ENCODE data around the gene LAMC1.
A peak's percentile ranks its signal among the peaks of the same experiment; 100 is the strongest.
"Not testable (repeated sequence)": the region's sequence is repeated elsewhere in the genome, so short reads cannot be mapped to it uniquely, and the experiment has no call there.

LAMC1 gene

DNA sequence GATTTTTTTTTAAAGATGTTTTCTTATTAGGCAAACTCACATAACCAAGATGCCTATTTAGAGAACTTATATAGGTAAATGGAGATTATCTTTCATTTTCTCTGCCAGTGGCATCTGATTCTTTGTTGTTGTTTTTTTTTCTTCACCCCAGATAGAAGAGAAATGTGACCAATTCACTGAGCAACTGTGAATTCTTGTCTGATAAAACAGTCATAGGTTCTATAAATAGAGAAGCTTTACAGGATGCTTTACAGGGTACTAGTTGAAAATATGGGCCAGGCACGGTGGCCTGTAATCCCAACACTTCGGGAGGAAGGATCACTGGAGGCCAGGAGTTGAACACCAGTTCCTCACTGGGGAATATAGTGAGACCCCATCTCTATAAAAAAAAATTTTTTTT is 112.1 kb downstream of the LAMC1 start:
- DNase-seq (ENCODE audit: low read depth, low spot score) = no peak
- no peak overlapping the region for H3K4me3 ChIP-seq (ENCODE audit: low read length)

- DNase-seq (ENCODE audit: low read depth, low spot score) = no peak
- no peak overlapping the region for H3K4me3 ChIP-seq (ENCODE audit: low read length)
Observed at GRCh38 chr1:183137782-183138181, 114.6 kb downstream of the LAMC1 start.

GRCh38 chr1:183138301-183138700 is 115.1 kb downstream of the LAMC1 start:
- no peak for DNase-seq (ENCODE audit: low read depth, low spot score)
- H3K4me3 ChIP-seq (ENCODE audit: low read length) = no peak overlapping the region

DNA sequence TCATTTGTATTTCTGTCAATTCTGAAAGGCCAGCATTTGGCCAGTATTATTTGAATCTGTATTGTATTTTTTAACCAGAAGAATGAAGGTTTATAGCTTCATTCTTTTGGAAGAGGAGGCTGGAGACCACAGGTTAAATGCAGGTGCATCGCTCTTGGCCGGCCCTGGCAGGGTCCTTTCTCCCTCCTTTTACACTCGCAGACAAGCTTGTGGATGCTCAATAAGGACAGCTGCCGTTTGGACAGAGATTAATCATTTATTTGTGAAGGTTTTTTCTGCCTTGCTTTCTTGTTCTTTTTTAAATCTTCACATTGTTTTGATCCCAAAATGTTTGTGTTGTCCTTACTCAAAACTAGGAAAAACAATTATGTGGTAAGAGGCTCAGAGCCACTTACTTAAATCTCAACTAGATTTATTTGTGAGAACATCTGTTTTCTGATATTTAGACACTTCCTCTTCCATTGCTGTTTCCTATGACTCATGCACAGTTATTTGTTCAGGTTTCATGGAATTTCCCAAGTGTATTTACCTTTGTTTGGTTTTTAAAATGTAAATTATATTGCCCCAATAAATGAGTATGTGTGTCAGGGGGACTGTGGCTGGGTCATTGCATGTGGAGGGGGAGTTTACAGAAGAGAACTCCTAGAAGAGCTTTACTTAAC is 116.2 kb downstream of the LAMC1 start:
- DNase-seq (ENCODE audit: low read depth, low spot score) = no peak
- H3K4me3 ChIP-seq (ENCODE audit: low read length) = no peak overlapping the region

- H3K4me3 ChIP-seq (ENCODE audit: low read length) = no peak overlapping the region
- no peak for DNase-seq (ENCODE audit: low read depth, low spot score)
Observed at GRCh38 chr1:183140633-183141032, 117.4 kb downstream of the LAMC1 start.

- no peak for DNase-seq (ENCODE audit: low read depth, low spot score)
- no peak overlapping the region for H3K4me3 ChIP-seq (ENCODE audit: low read length)
Observed at GRCh38 chr1:183142171-183142570, 119.0 kb downstream of the LAMC1 start.

DNA sequence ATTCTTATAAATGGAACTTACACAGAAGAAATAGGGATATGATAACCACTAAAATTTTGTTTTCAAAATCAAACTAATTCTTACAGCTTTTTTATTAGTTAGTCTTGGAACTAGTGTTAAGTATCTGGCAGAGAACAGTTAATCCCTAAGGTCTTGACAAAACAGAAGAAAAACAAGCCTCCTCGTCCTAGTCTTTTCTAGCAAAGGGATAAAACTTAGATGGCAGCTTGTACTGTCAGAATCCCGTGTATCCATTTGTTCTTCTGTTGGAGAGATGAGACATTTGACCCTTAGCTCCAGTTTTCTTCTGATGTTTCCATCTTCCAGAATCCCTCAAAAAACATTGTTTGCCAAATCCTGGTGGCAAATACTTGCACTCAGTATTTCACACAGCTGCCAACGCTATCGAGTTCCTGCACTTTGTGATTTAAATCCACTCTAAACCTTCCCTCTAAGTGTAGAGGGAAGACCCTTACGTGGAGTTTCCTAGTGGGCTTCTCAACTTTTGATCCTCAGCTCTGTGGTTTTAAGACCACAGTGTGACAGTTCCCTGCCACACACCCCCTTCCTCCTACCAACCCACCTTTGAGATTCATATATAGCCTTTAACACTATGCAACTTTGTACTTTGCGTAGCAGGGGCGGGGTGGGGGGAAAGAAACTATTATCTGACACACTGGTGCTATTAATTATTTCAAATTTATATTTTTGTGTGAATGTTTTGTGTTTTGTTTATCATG is 120.5 kb downstream of the LAMC1 start:
- DNase-seq (ENCODE audit: low read depth, low spot score) = peak; percentile 75
- H3K4me3 ChIP-seq (ENCODE audit: low read length) = no peak overlapping the region

- no peak overlapping the region for H3K4me3 ChIP-seq (ENCODE audit: low read length)
- DNase-seq (ENCODE audit: low read depth, low spot score) = peak; percentile 46
Observed at GRCh38 chr1:183144752-183145151, 121.5 kb downstream of the LAMC1 start.

DNA sequence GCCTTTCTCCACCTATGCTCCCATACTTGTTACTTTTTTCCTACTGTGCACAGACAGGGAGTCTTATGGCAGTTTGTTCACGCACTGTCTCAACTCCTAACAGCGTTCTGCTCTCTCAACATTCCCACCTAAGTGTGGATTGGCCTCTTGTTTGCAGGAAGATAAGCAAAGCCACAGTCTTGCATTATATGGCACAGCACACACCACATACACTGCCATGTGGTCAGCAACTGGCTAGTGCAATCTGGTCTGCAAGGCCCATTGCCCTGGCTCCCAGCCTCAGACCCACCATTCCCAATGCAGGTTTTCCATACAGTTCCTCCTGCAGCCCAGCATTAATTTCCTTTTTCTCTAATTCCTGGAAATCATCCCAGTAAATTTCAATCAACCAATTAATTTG is 124.5 kb downstream of the LAMC1 start:
- no peak for DNase-seq (ENCODE audit: low read depth, low spot score)
- no peak overlapping the region for H3K4me3 ChIP-seq (ENCODE audit: low read length)

DNA sequence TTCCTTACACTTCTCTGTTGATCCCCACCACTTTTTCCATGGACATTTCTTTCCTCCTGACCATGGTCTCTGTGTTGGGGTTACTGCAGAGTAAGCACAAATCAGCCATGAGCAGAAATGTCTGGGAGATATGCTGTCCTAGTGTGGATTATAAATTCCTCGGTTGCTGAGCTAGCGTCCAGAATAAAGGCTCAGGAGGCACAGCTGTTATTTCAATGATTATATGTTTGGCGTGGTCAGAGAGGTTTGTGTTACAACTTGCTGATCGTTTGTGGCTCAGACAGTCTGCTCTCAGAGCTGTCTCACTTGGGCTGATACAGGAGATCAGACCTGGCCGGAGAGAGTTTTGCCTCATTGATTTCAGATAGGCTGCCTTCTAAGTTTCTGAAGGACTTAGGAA is 125.4 kb downstream of the LAMC1 start:
- no peak overlapping the region for H3K4me3 ChIP-seq (ENCODE audit: low read length)
- DNase-seq (ENCODE audit: low read depth, low spot score) = no peak

DNA sequence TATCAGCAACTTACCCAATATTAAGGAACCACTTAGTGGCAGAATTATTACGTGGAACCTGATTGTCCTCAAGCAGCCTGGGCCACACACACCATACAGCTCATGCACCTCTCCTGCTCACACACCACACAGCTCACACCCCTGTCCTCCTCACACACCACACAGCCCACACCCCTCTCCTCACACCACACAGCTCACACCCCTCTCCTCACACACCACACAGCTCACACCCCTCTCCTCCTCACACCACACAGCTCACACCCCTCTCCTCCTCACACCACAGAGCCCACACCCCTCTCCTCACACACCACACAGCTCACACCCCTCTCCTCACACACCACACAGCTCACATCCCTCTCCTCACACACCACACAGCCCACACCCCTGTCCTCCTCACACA is 126.1 kb downstream of the LAMC1 start:
- DNase-seq (ENCODE audit: low read depth, low spot score) = no peak
- no peak overlapping the region for H3K4me3 ChIP-seq (ENCODE audit: low read length)

- not testable (repeated sequence) for H3K4me3 ChIP-seq (ENCODE audit: low read length); DNase-seq (ENCODE audit: low read depth, low spot score)
Observed at GRCh38 chr1:183150032-183150431, 126.8 kb downstream of the LAMC1 start.

GRCh38 chr1:183150445-183150844 is 127.2 kb downstream of the LAMC1 start:
- H3K4me3 ChIP-seq (ENCODE audit: low read length) = no peak overlapping the region
- no peak for DNase-seq (ENCODE audit: low read depth, low spot score)

- no peak for DNase-seq (ENCODE audit: low read depth, low spot score)
Observed at GRCh38 chr1:183152180-183152579, 129.0 kb downstream of the LAMC1 start.

GRCh38 chr1:183155939-183156338 is 132.7 kb downstream of the LAMC1 start:
- DNase-seq (ENCODE audit: low read depth, low spot score) = no peak
- H3K4me3 ChIP-seq (ENCODE audit: low read length) = no peak overlapping the region

More at GRCh38 chr1:183152180-183152579, 129.0 kb downstream of the LAMC1 start:
- H3K4me3 ChIP-seq (ENCODE audit: low read length) = no peak overlapping the region

GRCh38 chr1:183159960-183160359 is 136.7 kb downstream of the LAMC1 start:
- no peak for DNase-seq (ENCODE audit: low read depth, low spot score)
- H3K4me3 ChIP-seq (ENCODE audit: low read length) = no peak overlapping the region

DNA sequence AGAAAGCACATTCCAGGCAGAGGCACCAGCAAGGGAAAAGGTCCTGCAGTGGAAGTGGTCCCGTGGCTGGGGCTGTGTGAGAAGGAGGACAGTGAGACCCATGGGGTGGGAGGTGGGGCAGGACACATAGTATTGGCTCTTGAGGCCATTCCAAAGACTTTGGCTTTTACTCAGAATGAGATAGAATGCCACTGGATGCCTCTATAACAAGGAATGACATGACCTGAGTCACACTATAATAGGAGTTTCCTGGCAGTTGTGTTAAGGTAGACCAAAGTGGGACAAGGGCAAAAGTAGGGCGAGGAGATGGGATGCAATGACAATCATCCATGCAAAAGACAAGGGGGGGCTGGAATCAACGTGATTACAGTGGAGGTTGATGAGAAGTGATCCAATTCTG is 138.2 kb downstream of the LAMC1 start:
- no peak for DNase-seq (ENCODE audit: low read depth, low spot score)
- no peak overlapping the region for H3K4me3 ChIP-seq (ENCODE audit: low read length)

DNA sequence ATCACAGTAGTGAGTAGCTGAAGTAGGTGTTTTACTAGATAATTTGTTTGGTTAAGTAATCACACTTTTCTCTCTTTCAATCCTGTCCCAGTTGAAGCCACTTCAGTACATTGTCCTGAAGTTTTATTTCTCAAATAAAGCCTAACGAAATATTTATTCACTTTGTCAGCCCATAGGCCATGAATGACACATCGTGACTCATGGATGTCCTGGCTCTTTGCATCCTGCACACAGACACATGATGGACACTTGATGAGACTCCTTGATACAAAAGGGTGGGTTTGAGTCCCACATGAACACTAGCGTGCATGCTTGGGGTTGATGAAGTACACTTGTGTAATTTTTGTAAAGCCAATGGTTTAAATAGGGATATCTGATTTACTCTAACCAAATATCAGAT is 140.1 kb downstream of the LAMC1 start:
- no peak overlapping the region for H3K4me3 ChIP-seq (ENCODE audit: low read length)
- no peak for DNase-seq (ENCODE audit: low read depth, low spot score)

DNA sequence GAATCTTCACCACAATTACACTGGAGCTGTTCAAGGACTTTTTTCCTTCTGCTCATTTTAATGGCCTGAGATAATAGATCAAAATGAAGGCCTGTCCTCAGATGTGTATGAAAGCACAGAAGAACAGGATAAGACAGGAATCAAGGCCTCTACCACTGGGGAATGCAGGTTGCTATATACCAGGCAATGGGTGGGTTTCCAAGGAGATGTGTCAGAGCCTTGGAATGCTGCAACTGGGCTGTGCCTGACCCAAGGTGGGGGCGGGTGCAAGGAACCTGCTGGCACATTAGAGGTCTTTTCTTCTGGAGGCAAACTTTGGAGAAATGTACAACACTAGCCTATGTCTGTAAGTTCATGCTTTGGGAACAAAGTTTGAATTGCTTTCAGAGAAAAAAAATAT is 141.1 kb downstream of the LAMC1 start:
- DNase-seq (ENCODE audit: low read depth, low spot score) = no peak
- H3K4me3 ChIP-seq (ENCODE audit: low read length) = no peak overlapping the region

- H3K4me3 ChIP-seq (ENCODE audit: low read length) = no peak overlapping the region
- DNase-seq (ENCODE audit: low read depth, low spot score) = no peak
Observed at GRCh38 chr1:183164963-183165362, 141.7 kb downstream of the LAMC1 start.

DNA sequence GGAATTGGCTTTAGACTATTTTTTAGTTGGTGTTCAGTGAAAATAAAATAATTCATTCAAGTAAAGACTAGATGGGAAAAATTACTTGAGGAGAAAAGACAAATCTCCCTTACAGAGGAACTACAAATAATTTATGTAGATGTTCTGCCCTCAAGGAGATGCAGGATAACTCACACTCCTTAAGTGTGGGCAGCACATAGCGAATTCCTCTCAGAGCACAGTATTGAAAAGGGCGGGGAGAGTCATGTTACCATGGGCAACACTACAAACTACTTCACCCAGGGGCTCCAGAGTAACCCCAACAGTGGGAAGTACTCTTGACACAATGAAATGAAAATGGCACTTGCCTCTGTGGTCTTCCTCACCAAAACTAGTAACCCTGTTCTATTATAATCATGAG is 142.2 kb downstream of the LAMC1 start:
- DNase-seq (ENCODE audit: low read depth, low spot score) = no peak
- H3K4me3 ChIP-seq (ENCODE audit: low read length) = no peak overlapping the region
